T-cell (primary cell): ENCODE data around the gene NEUROG3. TPM values are rescaled to one million over a fixed set of nuclear protein-coding genes. Genes with fewer than 3 reads are reported as not detected.

Source experiments
- ATAC-seq, 4 experiments: fragments of 200-7000 bp in 3 of 4; fragments of 150-1000 bp in 1 of 4; cut with Tn5 transposase; replicated peaks in 1 of 4; 1 replicate in 3 of 4; 2 replicates in 1 of 4; pipeline ENCODE4 v1.10.0; 2021; ENCODE audit warnings: moderate library complexity in 3 of 4, mild to moderate bottlenecking in 2 of 4, moderate number of reproducible peaks in 1 of 4
- CTCF ChIA-PET, 2 donors: fragments of 300-600 bp; sonication (Branson Sonifier 250); formaldehyde crosslinking; loops; one replicate each; lab custom pipeline; 2022; ENCODE audit warnings: antibody characterized with exemption in 2 of 2; lab: Charles Lee
- POLR2A ChIA-PET, 2 donors: fragments of 300-600 bp; sonication (Branson Sonifier 250); formaldehyde crosslinking; loops; one replicate each; lab custom pipeline; 2022; ENCODE audit warnings: antibody characterized with exemption in 2 of 2; lab: Charles Lee
- DNase-seq, 35 experiments: peaks; one replicate each; pipeline versions ENCODE4 v3.0.0 to v3.0.0-alpha.2; 2013 to 2023
- H3K27ac ChIP-seq: one replicate; pipeline ENCODE4 v1.5.1; 2013; ENCODE audit warnings: low read length
- H3K27me3 ChIP-seq, 2 experiments: replicated peaks in 1 of 2; 1 replicate in 1 of 2; 2 replicates in 1 of 2; pipeline versions ENCODE4 v1.6.1 to v1.7.0; 2013; ENCODE audit warnings: low read length in 1 of 2, mixed read lengths in 1 of 2; ENCODE audit not compliant: control insufficient read depth in 2 of 2, insufficient read depth in 2 of 2; ENCODE audit errors: extremely low read depth in 1 of 2
- H3K36me3 ChIP-seq, 2 donors: 1 replicate in 1 of 2; 2 replicates in 1 of 2; pipeline versions ENCODE4 v1.6.1 to v1.7.0; 2013; ENCODE audit warnings: low read length in 1 of 2; ENCODE audit not compliant: control insufficient read depth in 2 of 2, insufficient read depth in 1 of 2; ENCODE audit errors: extremely low read depth in 1 of 2
- H3K4me1 ChIP-seq, 2 experiments: 1 replicate in 1 of 2; 2 replicates in 1 of 2; pipeline versions ENCODE4 v1.6.1 to v1.7.0; 2013; ENCODE audit warnings: low read length in 2 of 2, mixed read lengths in 1 of 2; ENCODE audit not compliant: insufficient read depth in 2 of 2, control insufficient read depth in 1 of 2; ENCODE audit errors: extremely low read depth in 1 of 2
- H3K4me3 ChIP-seq, 2 donors: 1 replicate in 1 of 2; 2 replicates in 1 of 2; pipeline versions ENCODE4 v1.5.1 to v1.7.0; 2013; ENCODE audit warnings: mild to moderate bottlenecking in 2 of 2, low read length in 1 of 2, moderate library complexity in 1 of 2; ENCODE audit not compliant: control insufficient read depth in 1 of 2; ENCODE audit errors: extremely low read depth in 1 of 2
- H3K9me3 ChIP-seq: 2 replicates; pipeline ENCODE4 v1.7.0; 2013
- H3K27ac Mint-ChIP-seq, 2 donors: one replicate each; pipeline ENCODE4 v1.8.0; 2020 to 2021; ENCODE audit warnings: mild to moderate bottlenecking in 2 of 2, mixed read lengths in 2 of 2
- H3K27me3 Mint-ChIP-seq, 2 donors: one replicate each; pipeline ENCODE4 v1.8.0; 2021 to 2022; ENCODE audit warnings: mixed read lengths in 2 of 2
- H3K36me3 Mint-ChIP-seq: one replicate; pipeline ENCODE4 v1.8.0; 2021; ENCODE audit warnings: mixed read lengths
- H3K4me1 Mint-ChIP-seq, 3 donors: one replicate each; pipeline ENCODE4 v1.8.0; 2020 to 2022; ENCODE audit warnings: mixed read lengths in 3 of 3, mild to moderate bottlenecking in 1 of 3
- H3K4me3 Mint-ChIP-seq, 3 donors: one replicate each; pipeline ENCODE4 v1.8.0; 2020 to 2022; ENCODE audit warnings: mild to moderate bottlenecking in 3 of 3, mixed read lengths in 3 of 3, moderate library complexity in 3 of 3
- H3K9me3 Mint-ChIP-seq, 3 donors: one replicate each; pipeline ENCODE4 v1.8.0; 2020 to 2022; ENCODE audit warnings: mixed read lengths in 3 of 3
- WGBS: methylation state at CpG from one replicate; pipeline ENCODE4 v1.1.5; 2013; ENCODE audit warnings: missing lambda C conversion rate; ENCODE audit not compliant: insufficient coverage; 5-methylcytosine and 5-hydroxymethylcytosine counted together
- total RNA-seq, 35 experiments: library from RNA in 6 of 35; stranded (reverse) in 6 of 35; fragments of 120-200 nt in 1 of 35; gene quantifications; one replicate each; pipeline versions ENCODE4 v1.2.1 to v1.2.4 and lab custom pipeline; 2013 to 2026

The NEUROG3 gene
- total RNA-seq, 5 donors from 2014 or later (not counting 1 experiment from before 2014, with no cell fraction given) = not detected

GRCh38 chr10:69575164-69575722 lies 2.0 kb upstream of the NEUROG3 start:
- Mint-ChIP-seq H3K27me3 (peaks cover 58 to 85% of the 10 kb centered on the region in 2 donors), H3K9me3 (no peaks in the 10 kb centered on the region), H3K27ac (no peak overlapping the region), H3K4me1 (peaks cover 29 to 31% (median 30%) of the 10 kb centered on the region in 3 donors), H3K4me3 (peak overlapping the region in 2 of 3 donors; percentile 41 to 85), H3K36me3 (no peaks in the 10 kb centered on the region)
- WGBS = 0% methylated on average over 1 of the region's 5 CpGs
- Histone ChIP-seq H3K27me3 (peaks cover 28 to 95% of the 10 kb centered on the region in 2 experiments), H3K9me3 (no peaks in the 10 kb centered on the region), H3K4me1 (peaks cover 0 to 35% of the 10 kb centered on the region in 2 experiments), H3K27ac (no peak overlapping the region), H3K4me3 (no peak overlapping the region), H3K36me3 (no peaks in the 10 kb centered on the region)
- no peak for DNase-seq
- no peak for ATAC-seq
- POLR2A ChIA-PET = interaction anchor here in 1 of 2 donors (0.6 kb wide), 1 partner anchor 1297 kb away, joined by 3 read pairs; no protein-coding TSS in a partner anchor
- CTCF ChIA-PET = no interaction called here

- WGBS = 2% methylated on average over 10 of the region's 12 CpGs
- POLR2A ChIA-PET = no interaction called here
Measured at GRCh38 chr10:69574571-69574978, 1.4 kb upstream of the NEUROG3 start.

GRCh38 chr10:69572159-69573055 lies 815 bp downstream of the NEUROG3 start:
- H3K27me3 ChIP-seq = peaks cover 40 to 99% of the 10 kb centered on the region in 2 experiments
- ATAC-seq = peak; percentile 36 to 63 (median 50)
- no peaks in the 10 kb centered on the region for H3K9me3 ChIP-seq
- H3K27me3 Mint-ChIP-seq = peaks cover 57 to 83% of the 10 kb centered on the region in 2 donors
- peak overlapping the region; percentile 76 to 85 (median 77) for H3K4me3 Mint-ChIP-seq
- ChIA-PET POLR2A (no interaction called here), CTCF (no interaction called here)
- 2% methylated on average over 80 of the region's 85 CpGs for WGBS
- no peak overlapping the region for H3K27ac ChIP-seq
- H3K4me1 Mint-ChIP-seq = peaks cover 29 to 33% (median 31%) of the 10 kb centered on the region in 3 donors
- H3K36me3 Mint-ChIP-seq = no peaks in the 10 kb centered on the region
- peak overlapping the region; percentile 55 to 64 for H3K4me3 ChIP-seq
- H3K27ac Mint-ChIP-seq = no peak overlapping the region
- H3K36me3 ChIP-seq = no peaks in the 10 kb centered on the region
- H3K9me3 Mint-ChIP-seq = no peaks in the 10 kb centered on the region
- peaks cover 0 to 37% of the 10 kb centered on the region in 2 experiments for H3K4me1 ChIP-seq
- DNase-seq = peak in 1 of 35 experiments; percentile 12

More at GRCh38 chr10:69574571-69574978, 1.4 kb upstream of the NEUROG3 start:
- H3K27me3 ChIP-seq = peaks cover 33 to 99% of the 10 kb centered on the region in 2 experiments
- Mint-ChIP-seq H3K4me3 (peak overlapping the region; percentile 41 to 85 (median 55)), H3K27me3 (peaks cover 58 to 85% of the 10 kb centered on the region in 2 donors), H3K9me3 (no peaks in the 10 kb centered on the region), H3K4me1 (peaks cover 29 to 34% (median 31%) of the 10 kb centered on the region in 3 donors), H3K36me3 (no peaks in the 10 kb centered on the region), H3K27ac (peak overlapping the region in 1 of 2 donors; percentile 46)
- DNase-seq = no peak
- H3K9me3 ChIP-seq = no peaks in the 10 kb centered on the region
- no peak overlapping the region for H3K4me3 ChIP-seq
- H3K36me3 ChIP-seq = no peaks in the 10 kb centered on the region
- H3K4me1 ChIP-seq = peaks cover 0 to 35% of the 10 kb centered on the region in 2 experiments
- peak in 1 of 4 experiments; percentile 40 for ATAC-seq
- CTCF ChIA-PET = no interaction called here
- no peak overlapping the region for H3K27ac ChIP-seq

DNA sequence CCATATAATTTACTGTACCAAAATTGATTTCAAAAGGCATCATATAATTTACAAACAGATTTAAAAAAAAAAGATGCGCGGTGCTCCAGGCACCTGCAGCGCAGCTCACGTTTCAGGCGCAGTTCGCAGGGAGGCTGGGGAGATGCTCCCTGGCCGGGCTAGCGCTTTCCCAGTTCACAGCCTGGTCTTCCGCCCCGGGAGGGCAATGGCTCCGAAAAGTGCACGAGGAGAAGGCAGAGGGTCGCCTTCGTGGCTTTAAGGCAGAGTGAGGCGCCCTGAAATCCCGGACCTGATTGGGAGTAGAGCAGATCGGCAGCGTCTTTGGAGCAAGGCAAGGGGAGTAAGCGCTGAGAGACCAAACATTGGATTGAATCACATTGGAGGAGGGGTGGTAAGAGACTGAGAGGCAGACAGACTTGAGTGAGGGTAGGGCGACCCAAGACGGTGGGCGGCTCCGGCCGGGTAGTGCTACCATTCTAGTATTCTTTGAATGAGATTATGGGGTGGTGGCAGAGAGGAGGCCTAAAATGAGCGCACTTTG lies 1.5 kb downstream of the NEUROG3 start:
- Mint-ChIP-seq H3K36me3 (no peaks in the 10 kb centered on the region), H3K27me3 (peaks cover 59 to 83% of the 10 kb centered on the region in 2 donors), H3K4me1 (peaks cover 29 to 33% (median 31%) of the 10 kb centered on the region in 3 donors), H3K4me3 (peak overlapping the region; percentile 66 to 85 (median 66)), H3K27ac (no peak overlapping the region), H3K9me3 (no peaks in the 10 kb centered on the region)
- peaks cover 0 to 37% of the 10 kb centered on the region in 2 experiments for H3K4me1 ChIP-seq
- no peaks in the 10 kb centered on the region for H3K9me3 ChIP-seq
- 6% methylated on average over 25 of the region's 25 CpGs for WGBS
- CTCF ChIA-PET = interaction anchor here in 1 of 2 donors (0.6 kb wide), 1 partner anchor 144 kb away, joined by 4 read pairs; no protein-coding TSS in a partner anchor
- H3K4me3 ChIP-seq = peak overlapping the region in 1 of 2 donors; percentile 55
- POLR2A ChIA-PET = no interaction called here
- no peaks in the 10 kb centered on the region for H3K36me3 ChIP-seq
- peaks cover 39 to 96% of the 10 kb centered on the region in 2 experiments for H3K27me3 ChIP-seq
- ATAC-seq (no peak), DNase-seq (no peak)
- H3K27ac ChIP-seq = no peak overlapping the region

- CTCF ChIA-PET = no interaction called here
- no peaks in the 10 kb centered on the region for H3K36me3 Mint-ChIP-seq
- peaks cover 37 to 89% of the 10 kb centered on the region in 2 experiments for H3K27me3 ChIP-seq
Measured at GRCh38 chr10:69570050-69570816, 3.0 kb downstream of the NEUROG3 start.

More at GRCh38 chr10:69570050-69570816, 3.0 kb downstream of the NEUROG3 start:
- Mint-ChIP-seq H3K4me1 (peaks cover 29 to 33% (median 31%) of the 10 kb centered on the region in 3 donors), H3K27ac (peak overlapping the region in 1 of 2 donors; percentile 39), H3K4me3 (no peak overlapping the region), H3K27me3 (peaks cover 64 to 84% of the 10 kb centered on the region in 2 donors), H3K9me3 (no peaks in the 10 kb centered on the region)
- ATAC-seq = no peak
- POLR2A ChIA-PET = no interaction called here
- peaks cover 0 to 37% of the 10 kb centered on the region in 2 experiments for H3K4me1 ChIP-seq
- no peak overlapping the region for H3K4me3 ChIP-seq
- 29% methylated on average over 4 of the region's 11 CpGs for WGBS
- H3K36me3 ChIP-seq = no peaks in the 10 kb centered on the region
- H3K27ac ChIP-seq = no peak overlapping the region
- no peaks in the 10 kb centered on the region for H3K9me3 ChIP-seq
- DNase-seq = no peak
